Measurements from ENCODE around the gene GLCE. TPM values are rescaled to one million over a fixed set of nuclear protein-coding genes. Genes with fewer than 3 reads are reported as not detected.

Gene GLCE
- total and polyA plus RNA-seq, 10 of the 15 experiments (the other 5 are each of a cell fraction or from before 2014, with no cell fraction given): 2.1 to 11.9 (median 2.9) TPM

- ChIA-PET RAD21 (ENCODE audit: unreplicated experiment) (no interaction called here), POLR2A (no interaction called here), CTCF (no interaction called here), SMC1A (ENCODE audit: uncharacterized antibody, unreplicated experiment) (interaction anchor here (1.1 kb wide), 1 partner anchor 11 kb away, joined by 4 read pairs; no protein-coding TSS in a partner anchor)
- Histone ChIP-seq H3K27me3 (replicated peaks in 1 of 2; ENCODE audit: control insufficient read depth in 2 of 2, insufficient read depth in 2 of 2, low read length in 1 of 2) (no peaks in the 10 kb centered on the region), H3K27ac (ENCODE audit: control insufficient read depth, insufficient read depth) (no peak overlapping the region), H3K4me3 (no peak overlapping the region), H3K4me2 (ENCODE audit: control insufficient read depth, insufficient read depth) (no peak overlapping the region), H3K36me3 (ENCODE audit: control insufficient read depth in 2 of 2, insufficient read depth in 2 of 2, low read length in 1 of 2) (no peaks in the 10 kb centered on the region), H3K79me2 (ENCODE audit: control insufficient read depth, insufficient read depth, low read length) (no peaks in the 10 kb centered on the region), H3K4me1 (ENCODE audit: control insufficient read depth, insufficient read depth, low read length) (no peaks in the 10 kb centered on the region), H3K9ac (ENCODE audit: control insufficient read depth, insufficient read depth, low read length) (no peak overlapping the region), H2AFZ (ENCODE audit: control insufficient read depth, low read depth, low read length) (no peak overlapping the region), H4K20me1 (ENCODE audit: control insufficient read depth, insufficient read depth) (no peaks in the 10 kb centered on the region), H3K9me3 (replicated peaks; ENCODE audit: control insufficient read depth, insufficient read depth, low read length) (no peaks in the 10 kb centered on the region)
- no peak for ATAC-seq
- intact Hi-C loops (cut with micrococcal nuclease; ENCODE audit: unreplicated experiment) (no loop called here), in situ Hi-C loops (cut with MboI) (no loop called here)
- no peak for FAIRE-seq
- no TSS peak for BruUV-seq (replicated peaks)
- no peak for TF ChIP-seq SIN3A (IDR thresholded peaks at IDR 0.05; ENCODE audit: low read depth, low read length)
- TF ChIP-seq STAT3 (IDR thresholded peaks at IDR 0.05; ENCODE audit: low read depth, low read length): no peak
- no peak for TF ChIP-seq DPF2 (IDR thresholded peaks at IDR 0.05)
- no peak for TF ChIP-seq ATF7 (IDR thresholded peaks at IDR 0.05; ENCODE audit: low read depth)
- TF ChIP-seq CUX1 (IDR thresholded peaks at IDR 0.05; ENCODE audit: insufficient replicate concordance, low read depth, low read length): no peak
- TF ChIP-seq ATF3 (IDR thresholded peaks at IDR 0.05; ENCODE audit: borderline replicate concordance, extremely low read depth, low read depth, low read length): no peak
- TF ChIP-seq CBFB (IDR thresholded peaks at IDR 0.05; ENCODE audit: low read depth): no peak
- no peak for TF ChIP-seq CBX5 (IDR thresholded peaks at IDR 0.05; ENCODE audit: low read depth)
- TF ChIP-seq STAT1 (conservative IDR thresholded peaks at IDR 0.05): no peak
- TF ChIP-seq POLR2AphosphoS2 (IDR thresholded peaks at IDR 0.05; ENCODE audit: low read depth, low read length): no peak
- no peak for TF ChIP-seq RCOR1 (conservative IDR thresholded peaks at IDR 0.05; ENCODE audit: low read depth, low read length)
- TF ChIP-seq CBX3 (IDR thresholded peaks at IDR 0.05; ENCODE audit: borderline replicate concordance, low read depth): no peak
- no peak for TF ChIP-seq BACH1 (IDR thresholded peaks at IDR 0.05; ENCODE audit: borderline replicate concordance)
- no peak for TF ChIP-seq SRF (IDR thresholded peaks at IDR 0.05; ENCODE audit: low read depth in 2 of 2, low read length in 2 of 2)
- 34% methylated on average over 1 of the region's 1 CpG for WGBS (ENCODE audit: insufficient coverage, insufficient replicate concordance, low lambda C conversion rate, missing lambda C conversion rate)
- no peak for DNase-seq (ENCODE audit: low read depth, low spot score)
Measured at GRCh38 chr15:69232765-69233164, 72.3 kb downstream of the GLCE start.

Data from GM12878 (cell line).